Esophagus squamous epithelium (tissue), 4 donors: ENCODE results near the gene C12orf42.

Experiments
- CTCF ChIP-seq, 6 experiments: fragments of 450-650 bp in 4 of 6; fragments of 200-600 bp in 2 of 6; sonication (generic) in 2 of 6; IDR thresholded peaks; one replicate each; pipeline ENCODE4 v1.5.1; 2016 to 2019; ENCODE audit warnings: antibody characterized with exemption in 6 of 6, mild to moderate bottlenecking in 4 of 6, moderate library complexity in 4 of 6
- POLR2A ChIP-seq, 4 donors: fragments of 450-650 bp; IDR thresholded peaks; one replicate each; pipeline ENCODE4 v1.6.1; 2017; ENCODE audit warnings: antibody characterized with exemption in 4 of 4, mild to moderate bottlenecking in 4 of 4, moderate library complexity in 3 of 4

GRCh38 chr12:103444983-103445382 lies 50.8 kb downstream of the C12orf42 start:
- TF ChIP-seq POLR2A (IDR thresholded peaks at IDR 0.05) (no peak), CTCF (IDR thresholded peaks at IDR 0.05) (no peak)
